ENCODE measurements around the gene MICAL2. TPM values are rescaled to one million over a fixed set of nuclear protein-coding genes. Genes with fewer than 3 reads are reported as not detected.
A peak's percentile ranks its signal among the peaks of the same experiment; 100 is the strongest.

MICAL2 gene
- total and polyA plus RNA-seq, 3 experiments from 2014 or later, result 32.4 to 147 (median 146) TPM

- peak overlapping the region in 5 of 8 donors; percentile 3 to 57 (median 48) for H3K27ac Mint-ChIP-seq
- ChIA-PET CTCF (interaction anchor here (1.5 kb wide), 1 partner anchor 70 kb away, joined by 4 read pairs; no protein-coding TSS in a partner anchor), POLR2A (no interaction called here)
- H3K4me1 Mint-ChIP-seq, result peaks cover 0 to 14% (median 0%) of the 10 kb centered on the region in 3 donors
- Histone ChIP-seq H3K9me3 (ENCODE audit: low read length) (no peaks in the 10 kb centered on the region), H3K36me3 (ENCODE audit: insufficient read depth, low read length) (peaks cover 8% of the 10 kb centered on the region), H3K4me1 (ENCODE audit: insufficient read depth, low read length) (no peaks in the 10 kb centered on the region), H3K27ac (ENCODE audit: low read depth, low read length) (no peak overlapping the region), H3K4me3 (ENCODE audit: low read length) (no peak overlapping the region), H3K27me3 (ENCODE audit: insufficient read depth, low read length, poor library complexity, severe bottlenecking) (no peaks in the 10 kb centered on the region)
- H3K9me3 Mint-ChIP-seq, result no peaks in the 10 kb centered on the region
- DNase-seq, result no peak
- H3K27me3 Mint-ChIP-seq, result no peaks in the 10 kb centered on the region
- H3K36me3 Mint-ChIP-seq, result peaks cover 2 to 11% (median 5%) of the 10 kb centered on the region in 3 donors
- H3K4me3 Mint-ChIP-seq, result no peak overlapping the region
These were observed 56.1 kb downstream of the MICAL2 start for GRCh38 chr11:12166299-12167060.

GRCh38 chr11:12167061-12168000 lies 56.9 kb downstream of the MICAL2 start:
- Mint-ChIP-seq H3K9me3 (no peaks in the 10 kb centered on the region), H3K4me3 (no peak overlapping the region), H3K36me3 (peaks cover 2 to 9% (median 6%) of the 10 kb centered on the region in 3 donors), H3K27ac (peak overlapping the region in 1 of 8 donors; percentile 57), H3K4me1 (peaks cover 0 to 15% (median 0%) of the 10 kb centered on the region in 3 donors), H3K27me3 (no peaks in the 10 kb centered on the region)
- ChIA-PET CTCF (no interaction called here), POLR2A (no interaction called here)
- no peak for DNase-seq
- H3K4me1 ChIP-seq (ENCODE audit: insufficient read depth, low read length), result no peaks in the 10 kb centered on the region
- no peaks in the 10 kb centered on the region for H3K9me3 ChIP-seq (ENCODE audit: low read length)
- no peak overlapping the region for H3K4me3 ChIP-seq (ENCODE audit: low read length)
- peaks cover 8% of the 10 kb centered on the region for H3K36me3 ChIP-seq (ENCODE audit: insufficient read depth, low read length)
- H3K27ac ChIP-seq (ENCODE audit: low read depth, low read length), result no peak overlapping the region
- no peaks in the 10 kb centered on the region for H3K27me3 ChIP-seq (ENCODE audit: insufficient read depth, low read length, poor library complexity, severe bottlenecking)

GRCh38 chr11:12168114-12168513 lies 57.7 kb downstream of the MICAL2 start:
- Mint-ChIP-seq H3K9me3 (no peaks in the 10 kb centered on the region), H3K27me3 (no peaks in the 10 kb centered on the region), H3K4me3 (no peak overlapping the region), H3K36me3 (peaks cover 0 to 4% (median 4%) of the 10 kb centered on the region in 3 donors), H3K4me1 (peaks cover 0 to 18% (median 0%) of the 10 kb centered on the region in 3 donors), H3K27ac (peak overlapping the region in 2 of 8 donors; percentile 4 to 22)
- Histone ChIP-seq H3K36me3 (ENCODE audit: insufficient read depth, low read length) (peaks cover 8% of the 10 kb centered on the region), H3K4me1 (ENCODE audit: insufficient read depth, low read length) (no peaks in the 10 kb centered on the region), H3K9me3 (ENCODE audit: low read length) (no peaks in the 10 kb centered on the region), H3K4me3 (ENCODE audit: low read length) (no peak overlapping the region), H3K27ac (ENCODE audit: low read depth, low read length) (no peak overlapping the region), H3K27me3 (ENCODE audit: insufficient read depth, low read length, poor library complexity, severe bottlenecking) (no peaks in the 10 kb centered on the region)
- DNase-seq, result no peak
- ChIA-PET POLR2A (no interaction called here), CTCF (no interaction called here)

- peaks cover 6 to 19% (median 6%) of the 10 kb centered on the region in 3 donors for H3K4me1 Mint-ChIP-seq
- H3K4me3 ChIP-seq (ENCODE audit: low read length), result no peak overlapping the region
- POLR2A ChIA-PET, result no interaction called here
These were observed 59.4 kb downstream of the MICAL2 start for GRCh38 chr11:12169822-12170221.

GRCh38 chr11:12170501-12170900 lies 60.1 kb downstream of the MICAL2 start:
- Histone ChIP-seq H3K4me1 (ENCODE audit: insufficient read depth, low read length) (no peaks in the 10 kb centered on the region), H3K36me3 (ENCODE audit: insufficient read depth, low read length) (no peaks in the 10 kb centered on the region), H3K27ac (ENCODE audit: low read depth, low read length) (no peak overlapping the region), H3K9me3 (ENCODE audit: low read length) (no peaks in the 10 kb centered on the region), H3K27me3 (ENCODE audit: insufficient read depth, low read length, poor library complexity, severe bottlenecking) (no peaks in the 10 kb centered on the region), H3K4me3 (ENCODE audit: low read length) (no peak overlapping the region)
- peaks cover 8 to 23% (median 10%) of the 10 kb centered on the region in 3 donors for H3K4me1 Mint-ChIP-seq
- no peak for DNase-seq
- H3K27ac Mint-ChIP-seq, result peak overlapping the region in 2 of 8 donors; percentile 25 to 61
- peaks cover 0 to 3% (median 0%) of the 10 kb centered on the region in 3 donors for H3K36me3 Mint-ChIP-seq
- no peak overlapping the region for H3K4me3 Mint-ChIP-seq
- H3K27me3 Mint-ChIP-seq, result no peaks in the 10 kb centered on the region
- POLR2A ChIA-PET, result no interaction called here
- H3K9me3 Mint-ChIP-seq, result no peaks in the 10 kb centered on the region
- CTCF ChIA-PET, result no interaction called here

More at GRCh38 chr11:12169822-12170221, 59.4 kb downstream of the MICAL2 start:
- H3K9me3 Mint-ChIP-seq, result no peaks in the 10 kb centered on the region
- no peak for DNase-seq
- peaks cover 0 to 3% (median 0%) of the 10 kb centered on the region in 3 donors for H3K36me3 Mint-ChIP-seq
- no peaks in the 10 kb centered on the region for H3K27me3 Mint-ChIP-seq
- peak overlapping the region in 2 of 8 donors; percentile 25 to 35 for H3K27ac Mint-ChIP-seq
- Histone ChIP-seq H3K36me3 (ENCODE audit: insufficient read depth, low read length) (no peaks in the 10 kb centered on the region), H3K9me3 (ENCODE audit: low read length) (no peaks in the 10 kb centered on the region), H3K27me3 (ENCODE audit: insufficient read depth, low read length, poor library complexity, severe bottlenecking) (no peaks in the 10 kb centered on the region), H3K27ac (ENCODE audit: low read depth, low read length) (no peak overlapping the region), H3K4me1 (ENCODE audit: insufficient read depth, low read length) (no peaks in the 10 kb centered on the region)
- H3K4me3 Mint-ChIP-seq, result no peak overlapping the region
- CTCF ChIA-PET, result no interaction called here

GRCh38 chr11:12170984-12171383 lies 60.6 kb downstream of the MICAL2 start:
- H3K27me3 Mint-ChIP-seq, result no peaks in the 10 kb centered on the region
- DNase-seq, result no peak
- Histone ChIP-seq H3K27ac (ENCODE audit: low read depth, low read length) (no peak overlapping the region), H3K27me3 (ENCODE audit: insufficient read depth, low read length, poor library complexity, severe bottlenecking) (no peaks in the 10 kb centered on the region), H3K4me1 (ENCODE audit: insufficient read depth, low read length) (no peaks in the 10 kb centered on the region), H3K9me3 (ENCODE audit: low read length) (no peaks in the 10 kb centered on the region), H3K36me3 (ENCODE audit: insufficient read depth, low read length) (no peaks in the 10 kb centered on the region), H3K4me3 (ENCODE audit: low read length) (no peak overlapping the region)
- H3K4me1 Mint-ChIP-seq, result peaks cover 13 to 28% (median 15%) of the 10 kb centered on the region in 3 donors
- CTCF ChIA-PET, result no interaction called here
- no peak overlapping the region for H3K4me3 Mint-ChIP-seq
- no peaks in the 10 kb centered on the region for H3K9me3 Mint-ChIP-seq
- H3K36me3 Mint-ChIP-seq, result peaks cover 0 to 3% (median 0%) of the 10 kb centered on the region in 3 donors
- POLR2A ChIA-PET, result no interaction called here
- peak overlapping the region in 1 of 8 donors; percentile 54 for H3K27ac Mint-ChIP-seq

- no peak for DNase-seq
- Histone ChIP-seq H3K27ac (ENCODE audit: low read depth, low read length) (no peak overlapping the region), H3K9me3 (ENCODE audit: low read length) (no peaks in the 10 kb centered on the region), H3K36me3 (ENCODE audit: insufficient read depth, low read length) (no peaks in the 10 kb centered on the region), H3K27me3 (ENCODE audit: insufficient read depth, low read length, poor library complexity, severe bottlenecking) (no peaks in the 10 kb centered on the region), H3K4me3 (ENCODE audit: low read length) (no peak overlapping the region), H3K4me1 (ENCODE audit: insufficient read depth, low read length) (no peaks in the 10 kb centered on the region)
- H3K4me1 Mint-ChIP-seq, result peaks cover 20 to 29% (median 22%) of the 10 kb centered on the region in 3 donors
- H3K36me3 Mint-ChIP-seq, result peaks cover 0 to 3% (median 0%) of the 10 kb centered on the region in 3 donors
- ChIA-PET POLR2A (no interaction called here), CTCF (no interaction called here)
- no peak overlapping the region for H3K4me3 Mint-ChIP-seq
- no peaks in the 10 kb centered on the region for H3K9me3 Mint-ChIP-seq
- no peak overlapping the region for H3K27ac Mint-ChIP-seq
- no peaks in the 10 kb centered on the region for H3K27me3 Mint-ChIP-seq
These were observed 61.5 kb downstream of the MICAL2 start for GRCh38 chr11:12171921-12172320.
